ENCODE measurements around the gene DYRK3. TPM values are rescaled to one million over a fixed set of nuclear protein-coding genes. Genes with fewer than 3 reads are reported as not detected.

The DYRK3 gene
- total RNA-seq, 4 donors from 2014 or later, result 14.3 to 73.3 (median 39.4) TPM

GRCh38 chr1:206591226-206591625, 44.1 kb upstream of the DYRK3 start:
- no peak for TF ChIP-seq CTCF (IDR thresholded peaks at IDR 0.05)
- ATAC-seq (ENCODE audit: low FRiP score) (no peak), DNase-seq (ENCODE audit: low spot score) (no peak)

GRCh38 chr1:206591696-206592095, 43.6 kb upstream of the DYRK3 start:
- ATAC-seq (ENCODE audit: low FRiP score) (no peak), DNase-seq (ENCODE audit: low spot score) (no peak)
- TF ChIP-seq CTCF (IDR thresholded peaks at IDR 0.05), result no peak

- no peak for DNase-seq (ENCODE audit: low spot score)
- no peak for TF ChIP-seq CTCF (IDR thresholded peaks at IDR 0.05)
- ATAC-seq (ENCODE audit: low FRiP score), result no peak
These were observed 41.9 kb upstream of the DYRK3 start for GRCh38 chr1:206593351-206593925.

GRCh38 chr1:206595581-206596318, 39.6 kb upstream of the DYRK3 start:
- DNase-seq (ENCODE audit: low spot score), result no peak
- no peak for ATAC-seq (ENCODE audit: low FRiP score)
- no peak for TF ChIP-seq CTCF (IDR thresholded peaks at IDR 0.05)

- TF ChIP-seq CTCF (IDR thresholded peaks at IDR 0.05), result no peak
These were observed 39.0 kb upstream of the DYRK3 start for GRCh38 chr1:206596319-206596666.

GRCh38 chr1:206600527-206600926, 34.8 kb upstream of the DYRK3 start:
- TF ChIP-seq CTCF (IDR thresholded peaks at IDR 0.05), result no peak

More at GRCh38 chr1:206596319-206596666, 39.0 kb upstream of the DYRK3 start:
- no peak for ATAC-seq (ENCODE audit: low FRiP score)
- no peak for DNase-seq (ENCODE audit: low spot score)

GRCh38 chr1:206604861-206605260, 30.5 kb upstream of the DYRK3 start:
- TF ChIP-seq CTCF (IDR thresholded peaks at IDR 0.05), result no peak
- ATAC-seq (ENCODE audit: low FRiP score), result no peak

More at GRCh38 chr1:206600527-206600926, 34.8 kb upstream of the DYRK3 start:
- DNase-seq (ENCODE audit: low spot score), result no peak
- ATAC-seq (ENCODE audit: low FRiP score), result peak; percentile 46

More at GRCh38 chr1:206604861-206605260, 30.5 kb upstream of the DYRK3 start:
- DNase-seq (ENCODE audit: low spot score), result no peak
